Measurements from ENCODE around the gene RGS17. TPM values are rescaled to one million over a fixed set of nuclear protein-coding genes. Genes with fewer than 3 reads are reported as not detected.

Gene RGS17
- total RNA-seq, 6 experiments from 2014 or later: not detected

- ATAC-seq: no peak
- intact Hi-C loops (cut with DNase I): no loop called here
- Histone ChIP-seq H3K4me1 (no peaks in the 10 kb centered on the region), H3K4me3 (no peak overlapping the region), H3K27ac (no peak overlapping the region), H3K27me3 (no peaks in the 10 kb centered on the region), H3K9me3 (no peaks in the 10 kb centered on the region), H3K36me3 (no peaks in the 10 kb centered on the region)
- WGBS (ENCODE audit: insufficient coverage, low coverage, low lambda C conversion rate, missing lambda C conversion rate): 57% methylated on average over 5 of the region's 5 CpGs
- DNase-seq: no peak
- TF ChIP-seq, protein P1, sequence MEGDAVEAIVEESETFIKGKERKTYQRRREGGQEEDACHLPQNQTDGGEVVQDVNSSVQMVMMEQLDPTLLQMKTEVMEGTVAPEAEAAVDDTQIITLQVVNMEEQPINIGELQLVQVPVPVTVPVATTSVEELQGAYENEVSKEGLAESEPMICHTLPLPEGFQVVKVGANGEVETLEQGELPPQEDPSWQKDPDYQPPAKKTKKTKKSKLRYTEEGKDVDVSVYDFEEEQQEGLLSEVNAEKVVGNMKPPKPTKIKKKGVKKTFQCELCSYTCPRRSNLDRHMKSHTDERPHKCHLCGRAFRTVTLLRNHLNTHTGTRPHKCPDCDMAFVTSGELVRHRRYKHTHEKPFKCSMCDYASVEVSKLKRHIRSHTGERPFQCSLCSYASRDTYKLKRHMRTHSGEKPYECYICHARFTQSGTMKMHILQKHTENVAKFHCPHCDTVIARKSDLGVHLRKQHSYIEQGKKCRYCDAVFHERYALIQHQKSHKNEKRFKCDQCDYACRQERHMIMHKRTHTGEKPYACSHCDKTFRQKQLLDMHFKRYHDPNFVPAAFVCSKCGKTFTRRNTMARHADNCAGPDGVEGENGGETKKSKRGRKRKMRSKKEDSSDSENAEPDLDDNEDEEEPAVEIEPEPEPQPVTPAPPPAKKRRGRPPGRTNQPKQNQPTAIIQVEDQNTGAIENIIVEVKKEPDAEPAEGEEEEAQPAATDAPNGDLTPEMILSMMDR (IDR thresholded peaks at IDR 0.05): no peak
- no peak for TF ChIP-seq POLR2A (IDR thresholded peaks at IDR 0.05)
These were observed 44.7 kb downstream of the RGS17 start for GRCh38 chr6:153086225-153086990.

- Histone ChIP-seq H3K9me3 (no peaks in the 10 kb centered on the region), H3K4me3 (no peak overlapping the region), H3K36me3 (no peaks in the 10 kb centered on the region), H3K4me1 (no peaks in the 10 kb centered on the region), H3K27ac (no peak overlapping the region), H3K27me3 (no peaks in the 10 kb centered on the region)
- TF ChIP-seq, protein P1 (IDR thresholded peaks at IDR 0.05): no peak
- TF ChIP-seq POLR2A (IDR thresholded peaks at IDR 0.05): no peak
- WGBS (ENCODE audit: insufficient coverage, low coverage, low lambda C conversion rate, missing lambda C conversion rate): 35% methylated on average over 5 of the region's 5 CpGs
- DNase-seq (no peak), ATAC-seq (no peak)
- intact Hi-C loops (cut with DNase I): no loop called here
These were observed 45.8 kb downstream of the RGS17 start for GRCh38 chr6:153085239-153085638.

DNA sequence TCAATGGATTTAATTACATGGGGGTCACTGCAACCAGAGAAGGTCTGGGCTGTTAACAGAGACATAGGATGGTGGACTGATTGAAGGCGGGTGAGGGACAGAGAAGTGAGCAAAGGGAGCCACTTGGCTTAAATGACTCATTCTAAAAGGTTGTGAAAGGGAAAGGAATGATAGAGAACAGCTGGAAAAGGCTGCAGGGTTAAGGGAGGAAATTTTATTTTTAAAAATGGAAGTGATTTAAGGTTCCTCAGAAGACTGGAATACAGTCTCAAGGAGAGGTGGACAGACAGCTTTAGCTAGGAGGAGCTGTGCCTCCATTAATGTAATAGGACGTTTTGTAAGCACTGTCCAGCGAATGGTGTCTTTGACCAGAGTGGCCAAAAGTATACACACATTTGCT, 46.7 kb downstream of the RGS17 start:
- ATAC-seq (no peak), DNase-seq (no peak)
- no peak overlapping the region for H3K4me3 ChIP-seq
- WGBS (ENCODE audit: insufficient coverage, low coverage, low lambda C conversion rate, missing lambda C conversion rate): 57% methylated on average over 3 of the region's 3 CpGs
- H3K27ac ChIP-seq: no peak overlapping the region
- no peaks in the 10 kb centered on the region for H3K36me3 ChIP-seq
- intact Hi-C loops (cut with DNase I): no loop called here
- H3K27me3 ChIP-seq: no peaks in the 10 kb centered on the region
- no peaks in the 10 kb centered on the region for H3K4me1 ChIP-seq
- no peaks in the 10 kb centered on the region for H3K9me3 ChIP-seq
- TF ChIP-seq POLR2A (IDR thresholded peaks at IDR 0.05): no peak
- TF ChIP-seq, protein P1 (IDR thresholded peaks at IDR 0.05): no peak

DNA sequence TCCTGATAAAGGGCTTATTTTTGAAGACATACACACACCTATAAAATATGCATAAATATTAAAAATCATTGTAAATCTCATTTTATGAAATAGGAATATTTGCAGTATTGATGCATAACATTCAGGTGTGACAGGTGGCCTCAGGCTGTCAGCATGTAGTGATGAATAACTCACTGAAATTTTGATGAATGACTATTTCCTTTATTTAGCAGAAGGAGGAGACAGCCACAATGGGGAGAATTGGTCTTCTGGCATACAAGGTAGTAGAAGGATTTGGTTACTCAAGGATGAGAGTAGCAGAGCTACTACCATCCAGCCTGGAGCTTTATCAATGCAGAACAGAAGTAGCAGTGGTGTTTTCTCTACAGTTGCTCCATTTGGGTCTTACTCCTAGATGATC, 47.2 kb downstream of the RGS17 start:
- ATAC-seq: no peak
- TF ChIP-seq POLR2A (IDR thresholded peaks at IDR 0.05): no peak
- TF ChIP-seq, protein P1 (IDR thresholded peaks at IDR 0.05): no peak
- Histone ChIP-seq H3K27ac (no peak overlapping the region), H3K27me3 (no peaks in the 10 kb centered on the region), H3K9me3 (no peaks in the 10 kb centered on the region), H3K36me3 (no peaks in the 10 kb centered on the region), H3K4me3 (no peak overlapping the region), H3K4me1 (no peaks in the 10 kb centered on the region)
- intact Hi-C loops (cut with DNase I): no loop called here
- no peak for DNase-seq
